K562 (cell line): ENCODE results near the gene HIVEP3. TPM values are rescaled to one million over a fixed set of nuclear protein-coding genes. Genes with fewer than 3 reads are reported as not detected.

ENCODE experiments used
- HINFP ChIP-seq: fragments of 450-650 bp; conservative IDR thresholded peaks from 2 replicates; pipeline ENCODE4 v1.6.1; 2016; ENCODE audit warnings: missing genetic modification characterization, low read depth, mild to moderate bottlenecking, control low read depth, missing compliant biosample characterization
- HIVEP1 ChIP-seq: fragments of 250-450 bp; sonication (Bioruptor Pico); IDR thresholded peaks from 2 replicates; pipeline ENCODE4 v1.4.0; 2020; ENCODE audit warnings: mild to moderate bottlenecking
- HMG20B ChIP-seq: fragments of 250-450 bp; sonication (Bioruptor Pico); IDR thresholded peaks from 2 replicates; pipeline ENCODE4 v1.5.0; 2021; ENCODE audit warnings: mild to moderate bottlenecking
- OTX1 ChIP-seq: fragments of 450-650 bp; formaldehyde crosslinking; IDR thresholded peaks from 2 replicates; pipeline ENCODE4 v1.4.0; 2022; ENCODE audit warnings: mild to moderate bottlenecking
- RBM25 ChIP-seq: fragments of 200-400 bp; formaldehyde crosslinking; IDR thresholded peaks from 2 replicates; pipeline ENCODE4 v1.6.1; 2018; ENCODE audit warnings: low read length, low read depth, moderate library complexity; ENCODE audit not compliant: severe bottlenecking
- REST ChIP-seq, 2 experiments: fragments of 450-650 bp; formaldehyde crosslinking in 1 of 2; IDR thresholded peaks; 2 replicates each; pipeline versions ENCODE4 v1.4.0 to v1.6.1; 2014 to 2020; ENCODE audit warnings: mild to moderate bottlenecking in 2 of 2, borderline replicate concordance in 1 of 2, low read depth in 1 of 2
- XRCC5 ChIP-seq: fragments of 200-400 bp; formaldehyde crosslinking; IDR thresholded peaks from 2 replicates; pipeline ENCODE4 v1.6.1; 2017; ENCODE audit warnings: low read depth, mild to moderate bottlenecking, low read length
- ZNF655 ChIP-seq: fragments of 250-450 bp; sonication (Bioruptor Pico); IDR thresholded peaks from 2 replicates; pipeline ENCODE4 v1.5.0; 2021
- ZNF717 ChIP-seq: fragments of 250-450 bp; sonication (Bioruptor Pico); IDR thresholded peaks from 2 replicates; pipeline ENCODE4 v1.5.0; 2021
- polyA plus RNA-seq, 8 experiments: library from polyadenylated mRNA; depleted of rRNA in 4 of 8; stranded (reverse) in 5 of 8; unstranded in 3 of 8; fragments of >200 nt; fragmentation: Nextera tagmentation in 2 of 8; fragmentation: Illumina TruSeq in 1 of 8; extraction: Ambion mirVana in 2 of 8; extraction: Trizol in 1 of 8; gene quantifications; 2 replicates each; pipeline versions ENCODE4 v1.2.1 to v1.2.3, GENCODE V29; 2011 to 2014; ENCODE audit warnings: inconsistent platforms in 1 of 8, missing spikeins in 1 of 8
- total RNA-seq, 7 experiments: library from RNA; depleted of rRNA in 6 of 7; stranded (reverse); fragments of >200 nt in 6 of 7; fragmentation: Illumina TruSeq in 2 of 7; extraction: Trizol in 2 of 7; gene quantifications; 2 replicates each; pipeline versions ENCODE4 v1.2.1 to v1.2.3, GENCODE V29; 2011 to 2021; ENCODE audit warnings: low replicate concordance in 1 of 7
- TF ChIP-seq, protein P1 (sequence below): sonication (generic); IDR thresholded peaks from 2 replicates; pipeline ENCODE4 v1.6.1; 2016
- TF ChIP-seq, protein P2 (sequence below): fragments of 450-650 bp; IDR thresholded peaks from 2 replicates; pipeline ENCODE4 v1.6.1; 2017; ENCODE audit warnings: antibody characterized with exemption, mild to moderate bottlenecking

Gene HIVEP3
- total and polyA plus RNA-seq, 9 of the 15 experiments (the other 6 are each of a cell fraction or from before 2014, with no cell fraction given): 0.09 to 0.58 (median 0.34) TPM; not detected in 1

GRCh38 chr1:41898191-41898713 lies 20.5 kb downstream of the HIVEP3 start (continued):
- TF ChIP-seq REST (IDR thresholded peaks at IDR 0.05; ENCODE audit: borderline replicate concordance) (no peak), REST (CRISPR knock-in tag; IDR thresholded peaks at IDR 0.05; ENCODE audit: low read depth) (no peak), ZNF717 (no peak), RBM25 (no peak), ZNF655 (CRISPR knock-in tag) (no peak), HIVEP1 (no peak), HINFP (tag) (no peak), HMG20B (CRISPR knock-in tag) (no peak), OTX1 (CRISPR knock-in tag) (no peak), XRCC5 (no peak)
- TF ChIP-seq, protein P1, sequence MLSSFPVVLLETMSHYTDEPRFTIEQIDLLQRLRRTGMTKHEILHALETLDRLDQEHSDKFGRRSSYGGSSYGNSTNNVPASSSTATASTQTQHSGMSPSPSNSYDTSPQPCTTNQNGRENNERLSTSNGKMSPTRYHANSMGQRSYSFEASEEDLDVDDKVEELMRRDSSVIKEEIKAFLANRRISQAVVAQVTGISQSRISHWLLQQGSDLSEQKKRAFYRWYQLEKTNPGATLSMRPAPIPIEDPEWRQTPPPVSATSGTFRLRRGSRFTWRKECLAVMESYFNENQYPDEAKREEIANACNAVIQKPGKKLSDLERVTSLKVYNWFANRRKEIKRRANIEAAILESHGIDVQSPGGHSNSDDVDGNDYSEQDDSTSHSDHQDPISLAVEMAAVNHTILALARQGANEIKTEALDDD: no peak
- TF ChIP-seq, protein P2, sequence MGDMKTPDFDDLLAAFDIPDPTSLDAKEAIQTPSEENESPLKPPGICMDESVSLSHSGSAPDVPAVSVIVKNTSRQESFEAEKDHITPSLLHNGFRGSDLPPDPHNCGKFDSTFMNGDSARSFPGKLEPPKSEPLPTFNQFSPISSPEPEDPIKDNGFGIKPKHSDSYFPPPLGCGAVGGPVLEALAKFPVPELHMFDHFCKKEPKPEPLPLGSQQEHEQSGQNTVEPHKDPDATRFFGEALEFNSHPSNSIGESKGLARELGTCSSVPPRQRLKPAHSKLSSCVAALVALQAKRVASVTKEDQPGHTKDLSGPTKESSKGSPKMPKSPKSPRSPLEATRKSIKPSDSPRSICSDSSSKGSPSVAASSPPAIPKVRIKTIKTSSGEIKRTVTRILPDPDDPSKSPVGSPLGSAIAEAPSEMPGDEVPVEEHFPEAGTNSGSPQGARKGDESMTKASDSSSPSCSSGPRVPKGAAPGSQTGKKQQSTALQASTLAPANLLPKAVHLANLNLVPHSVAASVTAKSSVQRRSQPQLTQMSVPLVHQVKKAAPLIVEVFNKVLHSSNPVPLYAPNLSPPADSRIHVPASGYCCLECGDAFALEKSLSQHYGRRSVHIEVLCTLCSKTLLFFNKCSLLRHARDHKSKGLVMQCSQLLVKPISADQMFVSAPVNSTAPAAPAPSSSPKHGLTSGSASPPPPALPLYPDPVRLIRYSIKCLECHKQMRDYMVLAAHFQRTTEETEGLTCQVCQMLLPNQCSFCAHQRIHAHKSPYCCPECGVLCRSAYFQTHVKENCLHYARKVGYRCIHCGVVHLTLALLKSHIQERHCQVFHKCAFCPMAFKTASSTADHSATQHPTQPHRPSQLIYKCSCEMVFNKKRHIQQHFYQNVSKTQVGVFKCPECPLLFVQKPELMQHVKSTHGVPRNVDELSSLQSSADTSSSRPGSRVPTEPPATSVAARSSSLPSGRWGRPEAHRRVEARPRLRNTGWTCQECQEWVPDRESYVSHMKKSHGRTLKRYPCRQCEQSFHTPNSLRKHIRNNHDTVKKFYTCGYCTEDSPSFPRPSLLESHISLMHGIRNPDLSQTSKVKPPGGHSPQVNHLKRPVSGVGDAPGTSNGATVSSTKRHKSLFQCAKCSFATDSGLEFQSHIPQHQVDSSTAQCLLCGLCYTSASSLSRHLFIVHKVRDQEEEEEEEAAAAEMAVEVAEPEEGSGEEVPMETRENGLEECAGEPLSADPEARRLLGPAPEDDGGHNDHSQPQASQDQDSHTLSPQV: 0 out of 2 replicates have a peak, but pooled peaks have one; percentile 9
